ENCODE measurements around the gene TMEM238.
A peak's percentile ranks its signal among the peaks of the same experiment; 100 is the strongest.

GRCh38 chr19:55385724-55386492 lies 1.8 kb upstream of the TMEM238 start, which contains the start of gene RPL28:
- TF ChIP-seq CTCF (IDR thresholded peaks at IDR 0.05) (no peak), POLR2A (IDR thresholded peaks at IDR 0.05) (peak; percentile 12 to 96), POLR2AphosphoS5 (IDR thresholded peaks at IDR 0.05; ENCODE audit: insufficient read depth in 1 of 2, low read depth in 1 of 2) (peak; percentile 92 to 99)
